IMR-90 (cell line): ENCODE results near the gene HOXC10. TPM values are rescaled to one million over a fixed set of nuclear protein-coding genes. Genes with fewer than 3 reads are reported as not detected.

Experiments
- ATAC-seq: fragments of 200-7000 bp; cut with Tn5 transposase; 2 replicates; pipeline ENCODE4 v1.9.1; 2020; ENCODE audit warnings: low read depth, mild to moderate bottlenecking, moderate library complexity
- BruUV-seq: library from RNA; stranded (reverse); fragments of 400-500 nt; replicated peaks from 2 replicates; lab custom pipeline; 2021; lab: Mats Ljungman, UMichigan
- CTCF ChIA-PET: fragments of 300-600 bp; formaldehyde crosslinking; extraction: SDS; loops from one replicate; lab custom pipeline; 2021; ENCODE audit warnings: antibody characterized with exemption; lab: Yijun Ruan, JAX
- POLR2A ChIA-PET: fragments of 300-600 bp; sonication (Branson Sonifier 250); formaldehyde crosslinking; loops from one replicate; lab custom pipeline; 2022; ENCODE audit warnings: antibody characterized with exemption; ENCODE audit not compliant: unreplicated experiment; lab: Charles Lee
- DNase-seq: peaks from one replicate; pipeline ENCODE4 v3.0.0; 2013
- H2AFZ ChIP-seq: replicated peaks from 2 replicates; pipeline ENCODE3; 2013; ENCODE audit warnings: low read length, mild to moderate bottlenecking; ENCODE audit not compliant: poor library complexity
- H2AK5ac ChIP-seq: 2 replicates; pipeline ENCODE4 v1.6.1; 2013; ENCODE audit warnings: low read depth, low read length, inconsistent platforms
- H2AK9ac ChIP-seq: replicated peaks from 2 replicates; pipeline ENCODE3; 2013; ENCODE audit warnings: mild to moderate bottlenecking, low read depth, low read length, moderate library complexity; ENCODE audit not compliant: poor library complexity
- H2BK120ac ChIP-seq: 2 replicates; pipeline ENCODE4 v1.6.1; 2013; ENCODE audit warnings: low read depth, low read length, inconsistent platforms
- H2BK15ac ChIP-seq: 3 replicates; pipeline ENCODE4 v1.6.1; 2013; ENCODE audit warnings: low read depth, low read length, inconsistent platforms
- H2BK20ac ChIP-seq: 2 replicates; pipeline ENCODE4 v1.6.1; 2013; ENCODE audit warnings: low read depth, mild to moderate bottlenecking, inconsistent platforms, low read length, moderate library complexity
- H2BK5ac ChIP-seq: 2 replicates; pipeline ENCODE4 v1.6.1; 2013; ENCODE audit warnings: mild to moderate bottlenecking, low read depth, low read length, inconsistent platforms; ENCODE audit not compliant: poor library complexity, severe bottlenecking
- H3K14ac ChIP-seq: replicated peaks from 2 replicates; pipeline ENCODE4 v1.6.1; 2013; ENCODE audit warnings: low read depth, low read length, inconsistent platforms
- H3K18ac ChIP-seq: 2 replicates; pipeline ENCODE4 v1.6.1; 2013; ENCODE audit warnings: low read depth, low read length, control low read depth
- H3K23ac ChIP-seq: 2 replicates; pipeline ENCODE4 v1.6.1; 2013; ENCODE audit warnings: low read depth, low read length, inconsistent platforms
- H3K27ac ChIP-seq: 2 replicates; pipeline ENCODE4 v1.5.1; 2013; ENCODE audit warnings: mild to moderate bottlenecking, control low read depth, low read length; ENCODE audit not compliant: insufficient read depth
- H3K27me3 ChIP-seq: 2 replicates; pipeline ENCODE4 v1.6.1; 2013; ENCODE audit warnings: low read length; ENCODE audit not compliant: control insufficient read depth, insufficient read depth
- H3K36me3 ChIP-seq: 2 replicates; pipeline ENCODE4 v1.6.1; 2013; ENCODE audit warnings: low read length, mixed read lengths; ENCODE audit not compliant: control insufficient read depth, insufficient read depth
- H3K4ac ChIP-seq: 2 replicates; pipeline ENCODE4 v1.6.1; 2013; ENCODE audit warnings: low read depth, low read length, inconsistent platforms
- H3K4me1 ChIP-seq: 2 replicates; pipeline ENCODE4 v1.6.1; 2013; ENCODE audit warnings: low read length, mixed read lengths; ENCODE audit not compliant: control insufficient read depth, insufficient read depth
- H3K4me2 ChIP-seq: 2 replicates; pipeline ENCODE4 v1.6.1; 2013; ENCODE audit warnings: low read depth, mild to moderate bottlenecking, control low read depth, low read length, moderate library complexity
- H3K4me3 ChIP-seq: 2 replicates; pipeline ENCODE4 v1.5.1; 2013; ENCODE audit warnings: low read depth, mild to moderate bottlenecking, control low read depth, low read length, moderate library complexity; ENCODE audit not compliant: insufficient read depth
- H3K56ac ChIP-seq: 2 replicates; pipeline ENCODE4 v1.6.1; 2013; ENCODE audit warnings: low read length, inconsistent platforms; ENCODE audit not compliant: insufficient read depth; ENCODE audit errors: extremely low read depth
- H3K79me1 ChIP-seq, 2 experiments: 2 replicates each; pipeline ENCODE4 v1.6.1; 2013; ENCODE audit warnings: low read length in 2 of 2, inconsistent platforms in 1 of 2, low read depth in 1 of 2
- H3K9ac ChIP-seq: 2 replicates; pipeline ENCODE4 v1.6.1; 2013; ENCODE audit warnings: low read depth, low read length, control low read depth
- H3K9me1 ChIP-seq: 2 replicates; pipeline ENCODE4 v1.6.1; 2013; ENCODE audit warnings: low read length, inconsistent platforms; ENCODE audit not compliant: insufficient read depth
- H3K9me3 ChIP-seq: 2 replicates; pipeline ENCODE4 v1.6.1; 2013; ENCODE audit warnings: low read length; ENCODE audit not compliant: control insufficient read depth, insufficient read depth
- H4K20me1 ChIP-seq: 2 replicates; pipeline ENCODE4 v1.6.1; 2013; ENCODE audit warnings: low read length, inconsistent platforms; ENCODE audit not compliant: insufficient read depth
- H4K5ac ChIP-seq: 2 replicates; pipeline ENCODE4 v1.6.1; 2013; ENCODE audit warnings: mild to moderate bottlenecking, low read depth, low read length, control low read depth
- H4K8ac ChIP-seq, 2 experiments: 2 replicates each; pipeline ENCODE4 v1.6.1; 2013; ENCODE audit warnings: low read depth in 2 of 2, low read length in 2 of 2, control low read depth in 1 of 2, inconsistent platforms in 1 of 2
- H4K91ac ChIP-seq: 2 replicates; pipeline ENCODE4 v1.6.1; 2013; ENCODE audit warnings: low read depth, low read length, inconsistent platforms; ENCODE audit not compliant: insufficient read depth
- BHLHE40 ChIP-seq: fragments of 150-350 bp; IDR thresholded peaks from 2 replicates; pipeline ENCODE4 v1.6.1; 2016; ENCODE audit warnings: mild to moderate bottlenecking, low read depth, low read length
- CEBPB ChIP-seq: IDR thresholded peaks from 2 replicates; pipeline ENCODE4 v1.6.1; 2012; ENCODE audit warnings: low read depth, low read length, improper control_type of control experiment
- CHD1 ChIP-seq: IDR thresholded peaks from 2 replicates; pipeline ENCODE4 v1.6.1; 2012; ENCODE audit warnings: low read depth, low read length, improper control_type of control experiment
- CTCF ChIP-seq: conservative IDR thresholded peaks from 2 replicates; pipeline ENCODE4 v1.5.1; 2012; ENCODE audit warnings: mild to moderate bottlenecking, low read depth, low read length, improper control_type of control experiment
- ELK1 ChIP-seq: fragments of 150-350 bp; IDR thresholded peaks from 2 replicates; pipeline ENCODE4 v1.6.1; 2016; ENCODE audit warnings: low read depth, mild to moderate bottlenecking, low read length, moderate library complexity, borderline replicate concordance
- FOS ChIP-seq: fragments of 150-350 bp; IDR thresholded peaks from 2 replicates; pipeline ENCODE4 v1.6.1; 2016; ENCODE audit warnings: low read depth, low read length
- MAZ ChIP-seq: IDR thresholded peaks from 2 replicates; pipeline ENCODE4 v1.6.1; 2012; ENCODE audit warnings: low read depth, mild to moderate bottlenecking, low read length, improper control_type of control experiment, moderate library complexity, borderline replicate concordance
- MXI1 ChIP-seq: IDR thresholded peaks from 2 replicates; pipeline ENCODE4 v1.6.1; 2012; ENCODE audit warnings: low read depth, mild to moderate bottlenecking, low read length, moderate library complexity, borderline replicate concordance
- NFE2L2 ChIP-seq: fragments of 150-350 bp; IDR thresholded peaks from 2 replicates; pipeline ENCODE4 v1.6.1; 2016; ENCODE audit warnings: low read depth, mild to moderate bottlenecking, low read length
- POLR2A ChIP-seq: IDR thresholded peaks from 2 replicates; pipeline ENCODE4 v1.6.1; 2012; ENCODE audit warnings: mild to moderate bottlenecking, low read depth, low read length
- RAD21 ChIP-seq: IDR thresholded peaks from 2 replicates; pipeline ENCODE4 v1.6.1; 2012; ENCODE audit warnings: low read length, improper control_type of control experiment
- RCOR1 ChIP-seq: IDR thresholded peaks from 2 replicates; pipeline ENCODE4 v1.6.1; 2012; ENCODE audit warnings: mild to moderate bottlenecking, low read length, improper control_type of control experiment; ENCODE audit not compliant: insufficient replicate concordance
- RFX5 ChIP-seq: IDR thresholded peaks from 2 replicates; pipeline ENCODE4 v1.8.0; 2012; ENCODE audit warnings: low read depth, mild to moderate bottlenecking, low read length, moderate library complexity
- SMC3 ChIP-seq: fragments of 150-350 bp; IDR thresholded peaks from 2 replicates; pipeline ENCODE4 v1.6.1; 2016; ENCODE audit warnings: low read depth, mild to moderate bottlenecking, antibody characterized with exemption, low read length, moderate library complexity
- USF2 ChIP-seq: fragments of 150-350 bp; IDR thresholded peaks from 2 replicates; pipeline ENCODE4 v1.6.1; 2017; ENCODE audit warnings: mild to moderate bottlenecking, antibody characterized with exemption, low read length, low read depth
- WGBS, 2 experiments: methylation state at CpG; one replicate each; pipeline versions ENCODE4 v1.1.5 to v1.1.7; 2013; ENCODE audit warnings: missing lambda C conversion rate in 2 of 2; ENCODE audit not compliant: insufficient read length in 1 of 2; ENCODE audit errors: extremely low coverage in 2 of 2; 5-methylcytosine and 5-hydroxymethylcytosine counted together
- dilution Hi-C: fragments of 300-500 bp; cut with HindIII; formaldehyde crosslinking; loops from one replicate; pipeline ENCODE4 v1.14.3; 2018; ENCODE audit warnings: low sequenced_read_pairs; ENCODE audit not compliant: unreplicated experiment
- in situ Hi-C: fragments of 300-500 bp; cut with MboI; formaldehyde crosslinking; loops from 3 replicates; pipeline ENCODE4 v1.14.3; 2019; ENCODE audit warnings: low sequenced_read_pairs, inconsistent platforms, mixed read lengths
- intact Hi-C: fragments of 100-400 bp; cut with micrococcal nuclease; formaldehyde crosslinking; loops from 2 replicates; pipeline ENCODE4 v1.10.0; 2022
- polyA plus RNA-seq, 3 experiments: library from polyadenylated mRNA; depleted of rRNA; stranded (reverse); fragments of >200 nt; gene quantifications; 2 replicates each; pipeline ENCODE4 v1.2.3, GENCODE V29; 2012; ENCODE audit warnings: low replicate concordance in 1 of 3
- total RNA-seq: library from RNA; depleted of rRNA; stranded (reverse); fragments of >200 nt; gene quantifications from 2 replicates; pipeline ENCODE4 v1.2.3, GENCODE V29; 2012

HOXC10 gene
- total and polyA plus RNA-seq, 2 of the 4 experiments (the other 2 are of a cell fraction): 0.15 TPM; not detected in 1

- Histone ChIP-seq H2AK9ac (no peak overlapping the region), H3K79me1 (no peaks in the 10 kb centered on the region), H3K9ac (no peak overlapping the region), H3K4ac (no peak overlapping the region), H3K9me3 (peaks cover 13% of the 10 kb centered on the region), H4K5ac (no peak overlapping the region), H3K4me1 (0 out of 2 replicates have a peak, but pooled peaks cover 2% of the 10 kb centered on the region), H3K4me3 (no peak overlapping the region), H3K14ac (no peak overlapping the region), H3K23ac (no peak overlapping the region), H3K18ac (no peak overlapping the region), H2AFZ (no peak overlapping the region), H3K9me1 (no peaks in the 10 kb centered on the region), H2BK120ac (no peak overlapping the region), H2AK5ac (no peak overlapping the region), H4K20me1 (no peaks in the 10 kb centered on the region; the same call in 1 of the 2 replicates), H3K27ac (no peak overlapping the region), H2BK5ac (no peak overlapping the region), H4K8ac (no peak overlapping the region), H3K27me3 (peaks cover 96% of the 10 kb centered on the region), H4K91ac (no peak overlapping the region), H2BK20ac (no peak overlapping the region), H2BK15ac (no peak overlapping the region), H3K4me2 (no peak overlapping the region), H3K56ac (no peak overlapping the region), H3K36me3 (no peaks in the 10 kb centered on the region)
- BruUV-seq: no TSS peak
- no CpG with 5 or more reads among the region's 5 CpGs for WGBS, 2 experiments
- DNase-seq: no peak
- POLR2A ChIA-PET: no interaction called here
- dilution Hi-C loops: no loop called here
- in situ Hi-C loops: no loop called here
- intact Hi-C loops: loop anchor here (5.0 kb wide), 1 partner anchor 221 kb away; no protein-coding TSS in a partner anchor
- CTCF ChIA-PET: interaction anchor here (0.8 to 1.3 kb wide), 2 partner anchors 11 to 203 kb away, joined by 3 to 4 read pairs; partner anchors contain the start of gene HOXC9
- no peak for ATAC-seq
- TF ChIP-seq CTCF (no peak), USF2 (no peak), FOS (no peak), ELK1 (no peak), MXI1 (no peak), SMC3 (no peak), BHLHE40 (no peak), POLR2A (no peak), CHD1 (no peak), RCOR1 (no peak), MAZ (no peak), RFX5 (no peak), CEBPB (no peak), NFE2L2 (no peak), RAD21 (no peak)
Measured at GRCh38 chr12:53988541-53989226, 3.7 kb downstream of the HOXC10 start.
